MM.1S (cell line): Measurements from ENCODE around the gene KCNH2.

Source experiments
- DNase-seq: peaks from one replicate; pipeline ENCODE4 v3.0.0-alpha.2; 2015
- H2AFZ ChIP-seq: fragments of 300-600 bp; sonication (generic); 2 replicates; pipeline ENCODE4 v1.6.0; 2016; ENCODE audit warnings: antibody characterized with exemption, low read length
- H3F3A ChIP-seq: fragments of 300-600 bp; sonication (generic); 2 replicates; pipeline ENCODE4 v1.6.1; 2016; ENCODE audit warnings: mild to moderate bottlenecking, antibody characterized with exemption, low read length, moderate library complexity, mixed read lengths; ENCODE audit not compliant: insufficient read depth
- H3K27ac ChIP-seq: fragments of 300-600 bp; sonication (generic); 2 replicates; pipeline ENCODE4 v1.5.1; 2016; ENCODE audit warnings: mild to moderate bottlenecking, low read length
- H3K27me3 ChIP-seq: fragments of 300-600 bp; sonication (generic); replicated peaks from 2 replicates; pipeline ENCODE4 v1.6.0; 2016; ENCODE audit warnings: low read length; ENCODE audit not compliant: insufficient read depth
- H3K36me3 ChIP-seq: fragments of 300-600 bp; sonication (generic); replicated peaks from 2 replicates; pipeline ENCODE4 v1.6.1; 2016; ENCODE audit warnings: mild to moderate bottlenecking, low read length, mixed read lengths; ENCODE audit not compliant: insufficient read depth
- H3K4me1 ChIP-seq: fragments of 300-600 bp; sonication (generic); 2 replicates; pipeline ENCODE4 v1.6.1; 2016; ENCODE audit warnings: low read length, mixed read lengths
- H3K4me2 ChIP-seq: fragments of 300-600 bp; sonication (generic); 2 replicates; pipeline ENCODE4 v1.6.0; 2016; ENCODE audit warnings: low read depth, low read length
- H3K4me3 ChIP-seq: fragments of 300-600 bp; sonication (generic); 2 replicates; pipeline ENCODE4 v1.5.1; 2016; ENCODE audit warnings: low read length, mixed read lengths
- H3K79me2 ChIP-seq: fragments of 300-600 bp; sonication (generic); 2 replicates; pipeline ENCODE4 v1.6.1; 2016; ENCODE audit warnings: mixed run types, low read length, mixed read lengths
- H3K9ac ChIP-seq: fragments of 300-600 bp; sonication (generic); 2 replicates; pipeline ENCODE4 v1.6.1; 2016; ENCODE audit warnings: low read length, mixed read lengths
- H3K9me2 ChIP-seq: fragments of 300-600 bp; sonication (generic); replicated peaks from 2 replicates; pipeline ENCODE4 v1.6.1; 2016; ENCODE audit warnings: mild to moderate bottlenecking, low read length, mixed read lengths; ENCODE audit not compliant: insufficient read depth
- H3K9me3 ChIP-seq: fragments of 300-600 bp; sonication (generic); replicated peaks from 2 replicates; pipeline ENCODE4 v1.6.1; 2016; ENCODE audit warnings: mild to moderate bottlenecking, low read length, mixed read lengths; ENCODE audit not compliant: insufficient read depth
- H4K20me1 ChIP-seq: fragments of 300-600 bp; sonication (generic); 2 replicates; pipeline ENCODE4 v1.6.1; 2016; ENCODE audit warnings: mild to moderate bottlenecking, low read length, moderate library complexity, mixed read lengths; ENCODE audit not compliant: insufficient read depth
- EZH2 ChIP-seq: fragments of 300-600 bp; sonication (generic); optimal IDR thresholded peaks from 2 replicates; pipeline ENCODE3; 2017; ENCODE audit warnings: low read depth, mild to moderate bottlenecking, antibody characterized with exemption, low read length, mixed read lengths
- EZH2phosphoT487 ChIP-seq: fragments of 300-600 bp; sonication (generic); IDR thresholded peaks from 2 replicates; pipeline ENCODE4 v1.6.1; 2018; ENCODE audit warnings: antibody characterized with exemption, low read length
- TF ChIP-seq, protein P1 (sequence below): fragments of 300-600 bp; sonication (generic); IDR thresholded peaks from 2 replicates; pipeline ENCODE4 v1.5.1; 2016; ENCODE audit warnings: antibody characterized with exemption, low read length, mixed read lengths

Gene KCNH2

DNA sequence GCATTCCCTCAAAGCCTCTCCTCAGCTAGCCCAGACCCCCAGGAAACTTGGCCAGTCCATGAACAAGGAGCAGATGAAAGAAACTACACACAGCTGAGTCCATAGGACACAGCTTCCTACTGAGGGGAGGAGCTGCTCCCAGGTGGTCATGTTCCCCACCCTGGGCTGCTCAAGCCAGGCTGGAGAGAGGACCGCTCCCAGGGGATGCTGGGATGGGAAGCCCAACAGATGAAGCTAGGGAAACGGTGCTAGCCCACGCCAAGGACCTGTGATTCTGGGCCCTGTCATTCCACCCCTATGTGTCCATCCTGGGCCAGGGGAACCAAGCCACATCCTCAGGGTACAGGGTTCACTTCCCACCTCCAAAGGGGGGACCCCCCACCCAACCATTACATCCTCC, 19.0 kb downstream of the KCNH2 start:
- Histone ChIP-seq H3K4me1 (no peaks in the 10 kb centered on the region), H3K27ac (no peak overlapping the region), H4K20me1 (no peaks in the 10 kb centered on the region), H3K9ac (no peak overlapping the region), H3K36me3 (no peaks in the 10 kb centered on the region), H3K9me3 (no peaks in the 10 kb centered on the region), H3K79me2 (no peaks in the 10 kb centered on the region), H3K9me2 (no peaks in the 10 kb centered on the region), H3K4me2 (no peak overlapping the region), H3K4me3 (no peak overlapping the region), H3K27me3 (no peaks in the 10 kb centered on the region), H3F3A (no peaks in the 10 kb centered on the region), H2AFZ (no peak overlapping the region)
- no peak for TF ChIP-seq EZH2
- TF ChIP-seq EZH2phosphoT487 = no peak
- TF ChIP-seq, protein P1, sequence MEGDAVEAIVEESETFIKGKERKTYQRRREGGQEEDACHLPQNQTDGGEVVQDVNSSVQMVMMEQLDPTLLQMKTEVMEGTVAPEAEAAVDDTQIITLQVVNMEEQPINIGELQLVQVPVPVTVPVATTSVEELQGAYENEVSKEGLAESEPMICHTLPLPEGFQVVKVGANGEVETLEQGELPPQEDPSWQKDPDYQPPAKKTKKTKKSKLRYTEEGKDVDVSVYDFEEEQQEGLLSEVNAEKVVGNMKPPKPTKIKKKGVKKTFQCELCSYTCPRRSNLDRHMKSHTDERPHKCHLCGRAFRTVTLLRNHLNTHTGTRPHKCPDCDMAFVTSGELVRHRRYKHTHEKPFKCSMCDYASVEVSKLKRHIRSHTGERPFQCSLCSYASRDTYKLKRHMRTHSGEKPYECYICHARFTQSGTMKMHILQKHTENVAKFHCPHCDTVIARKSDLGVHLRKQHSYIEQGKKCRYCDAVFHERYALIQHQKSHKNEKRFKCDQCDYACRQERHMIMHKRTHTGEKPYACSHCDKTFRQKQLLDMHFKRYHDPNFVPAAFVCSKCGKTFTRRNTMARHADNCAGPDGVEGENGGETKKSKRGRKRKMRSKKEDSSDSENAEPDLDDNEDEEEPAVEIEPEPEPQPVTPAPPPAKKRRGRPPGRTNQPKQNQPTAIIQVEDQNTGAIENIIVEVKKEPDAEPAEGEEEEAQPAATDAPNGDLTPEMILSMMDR = no peak
- no peak for DNase-seq

DNA sequence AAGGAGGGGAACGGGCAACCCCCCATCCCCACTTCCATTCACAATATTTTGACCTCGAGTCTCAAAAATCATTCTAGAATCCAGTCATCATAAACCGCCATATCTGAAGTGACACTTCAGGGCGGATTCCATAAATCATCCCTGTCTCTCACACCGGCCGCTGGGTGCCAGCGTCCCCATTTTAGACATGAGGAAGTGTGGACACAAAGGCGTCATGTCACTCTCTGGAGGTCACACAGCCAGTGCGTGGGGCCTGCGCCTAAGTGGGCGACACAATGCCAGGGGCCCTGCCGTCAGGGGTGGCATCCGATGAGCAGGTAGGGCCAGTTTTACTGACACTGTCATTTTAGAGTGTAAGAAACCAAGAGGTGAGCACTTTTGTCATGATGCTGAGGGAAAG, 19.5 kb downstream of the KCNH2 start:
- no peak overlapping the region for H3K27ac ChIP-seq
- H3K79me2 ChIP-seq = no peaks in the 10 kb centered on the region
- no peaks in the 10 kb centered on the region for H3K36me3 ChIP-seq
- H3K27me3 ChIP-seq = no peaks in the 10 kb centered on the region
- H3F3A ChIP-seq = no peaks in the 10 kb centered on the region
- H4K20me1 ChIP-seq = no peaks in the 10 kb centered on the region
- H3K4me1 ChIP-seq = no peaks in the 10 kb centered on the region
- H3K9ac ChIP-seq = no peak overlapping the region
- no peaks in the 10 kb centered on the region for H3K9me2 ChIP-seq
- H3K9me3 ChIP-seq = no peaks in the 10 kb centered on the region
- H3K4me3 ChIP-seq = no peak overlapping the region
- no peak overlapping the region for H2AFZ ChIP-seq
- TF ChIP-seq EZH2 (no peak), EZH2phosphoT487 (no peak)
- TF ChIP-seq, protein P1 = no peak
- DNase-seq = no peak
- H3K4me2 ChIP-seq = no peak overlapping the region

DNA sequence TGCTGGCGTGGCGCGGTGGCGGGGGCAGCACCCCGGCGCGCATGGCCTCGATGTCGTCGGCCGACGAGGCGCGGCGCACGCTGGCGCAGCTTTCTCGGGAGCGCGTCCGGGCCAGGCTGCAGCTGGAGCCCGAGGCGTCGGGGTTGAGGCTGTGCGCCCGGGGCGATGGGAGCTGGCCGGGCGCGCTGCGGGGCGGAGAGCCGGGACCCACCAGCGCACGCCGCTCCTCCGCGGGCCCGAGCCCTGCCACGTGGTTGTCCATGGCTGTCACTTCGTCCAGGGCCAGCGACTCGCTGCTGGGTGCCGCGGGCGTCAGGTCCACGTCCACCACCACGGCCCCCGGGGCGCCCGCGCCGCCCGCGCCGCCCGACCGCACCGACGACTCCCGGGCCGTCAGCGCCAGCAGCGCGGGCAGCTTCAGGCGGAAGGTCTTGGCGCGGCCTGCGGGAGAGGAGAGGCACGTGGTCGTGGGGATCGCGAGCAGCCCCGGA, 20.0 kb downstream of the KCNH2 start:
- no peak overlapping the region for H3K27ac ChIP-seq
- no peaks in the 10 kb centered on the region for H3K4me1 ChIP-seq
- H3K79me2 ChIP-seq = no peaks in the 10 kb centered on the region
- H3K36me3 ChIP-seq = no peaks in the 10 kb centered on the region
- H3K9me3 ChIP-seq = no peaks in the 10 kb centered on the region
- no peaks in the 10 kb centered on the region for H4K20me1 ChIP-seq
- H2AFZ ChIP-seq = no peak overlapping the region
- no peaks in the 10 kb centered on the region for H3K9me2 ChIP-seq
- H3K27me3 ChIP-seq = no peaks in the 10 kb centered on the region
- TF ChIP-seq, protein P1 = no peak
- TF ChIP-seq EZH2 (no peak), EZH2phosphoT487 (no peak)
- no peak overlapping the region for H3K9ac ChIP-seq
- no peak overlapping the region for H3K4me3 ChIP-seq
- no peak overlapping the region for H3K4me2 ChIP-seq
- H3F3A ChIP-seq = no peaks in the 10 kb centered on the region
- no peak for DNase-seq
